WTC11 (cell line): ENCODE results near the gene IRF8. TPM values are rescaled to one million over a fixed set of nuclear protein-coding genes. Genes with fewer than 3 reads are reported as not detected.

Source experiments
- ATAC-seq: fragments of 200-7000 bp; cut with Tn5 transposase; 2 replicates; pipeline ENCODE4 v1.10.0; 2021; ENCODE audit warnings: mild to moderate bottlenecking, moderate library complexity
- CTCF ChIA-PET: fragments of 300-600 bp; sonication (Branson Sonifier 250); formaldehyde crosslinking; loops from one replicate; lab custom pipeline; 2021; ENCODE audit warnings: antibody characterized with exemption; lab: Charles Lee
- POLR2A ChIA-PET: fragments of 350-600 bp; sonication (Branson Sonifier 250); formaldehyde crosslinking; loops from one replicate; lab custom pipeline; 2021; ENCODE audit warnings: antibody characterized with exemption; lab: Charles Lee
- DNase-seq: peaks from one replicate; pipeline ENCODE4 v3.0.0; 2021; ENCODE audit warnings: low spot score
- H3K27ac Mint-ChIP-seq: 2 replicates; pipeline ENCODE4 v1.8.0; 2021; ENCODE audit warnings: mixed read lengths
- H3K27me3 Mint-ChIP-seq: 2 replicates; pipeline ENCODE4 v1.8.0; 2021; ENCODE audit warnings: low read depth, mild to moderate bottlenecking, moderate library complexity, mixed read lengths
- H3K36me3 Mint-ChIP-seq: 2 replicates; pipeline ENCODE4 v1.8.0; 2021; ENCODE audit warnings: mixed read lengths
- H3K4me1 Mint-ChIP-seq: 2 replicates; pipeline ENCODE4 v1.8.0; 2022; ENCODE audit warnings: mixed read lengths
- H3K4me3 Mint-ChIP-seq: 2 replicates; pipeline ENCODE4 v1.8.0; 2021; ENCODE audit warnings: mild to moderate bottlenecking, moderate library complexity, mixed read lengths
- H3K9me3 Mint-ChIP-seq: 2 replicates; pipeline ENCODE4 v1.8.0; 2021; ENCODE audit warnings: mixed read lengths
- FOXK1 ChIP-seq: sonication (generic); formaldehyde crosslinking; IDR thresholded peaks from 2 replicates; pipeline ENCODE4 v1.8.0; 2022; ENCODE audit warnings: mild to moderate bottlenecking, moderate library complexity, missing genetic modification reagents
- GRHL2 ChIP-seq: fragments of 250-450 bp; sonication (Bioruptor Pico); IDR thresholded peaks from 2 replicates; pipeline ENCODE4 v1.8.0; 2022; ENCODE audit warnings: mild to moderate bottlenecking, moderate library complexity; ENCODE audit not compliant: insufficient replicate concordance, severe bottlenecking
- JUN ChIP-seq: sonication (generic); formaldehyde crosslinking; IDR thresholded peaks from 2 replicates; pipeline ENCODE4 v1.8.0; 2023; ENCODE audit warnings: mild to moderate bottlenecking, missing genetic modification reagents
- MXD4 ChIP-seq: fragments of 250-450 bp; sonication (Bioruptor Pico); IDR thresholded peaks from 2 replicates; pipeline ENCODE4 v1.8.0; 2021; ENCODE audit warnings: mild to moderate bottlenecking, moderate library complexity, borderline replicate concordance
- NFYB ChIP-seq: sonication (generic); formaldehyde crosslinking; conservative IDR thresholded peaks from 2 replicates; pipeline ENCODE4 v1.8.0; 2022; ENCODE audit warnings: low read depth, missing genetic modification reagents
- PRRX2 ChIP-seq: fragments of 250-450 bp; sonication (Bioruptor Pico); IDR thresholded peaks from 2 replicates; pipeline ENCODE4 v1.8.0; 2021; ENCODE audit warnings: mild to moderate bottlenecking
- RORB ChIP-seq: fragments of 250-450 bp; sonication (Bioruptor Pico); IDR thresholded peaks from 2 replicates; pipeline ENCODE4 v1.9.0; 2021; ENCODE audit warnings: mild to moderate bottlenecking
- TCF7 ChIP-seq: sonication (generic); formaldehyde crosslinking; IDR thresholded peaks from 2 replicates; pipeline ENCODE4 v1.8.0; 2022; ENCODE audit warnings: mild to moderate bottlenecking, low read depth, missing genetic modification reagents, moderate library complexity
- TEAD4 ChIP-seq: sonication (generic); formaldehyde crosslinking; IDR thresholded peaks from 2 replicates; pipeline ENCODE4 v1.8.0; 2022; ENCODE audit warnings: mild to moderate bottlenecking, missing genetic modification reagents
- ZNF138 ChIP-seq: sonication (generic); formaldehyde crosslinking; conservative IDR thresholded peaks from 2 replicates; pipeline ENCODE4 v1.8.1; 2022; ENCODE audit warnings: mild to moderate bottlenecking, moderate library complexity, missing genetic modification reagents
- ZNF416 ChIP-seq: fragments of 250-450 bp; sonication (Bioruptor Pico); IDR thresholded peaks from 2 replicates; pipeline ENCODE4 v1.9.0; 2021; ENCODE audit warnings: mild to moderate bottlenecking, inconsistent platforms
- ZNF423 ChIP-seq: fragments of 250-450 bp; sonication (Bioruptor Pico); IDR thresholded peaks from 2 replicates; pipeline ENCODE4 v2.1.2; 2022; ENCODE audit warnings: mild to moderate bottlenecking, moderate library complexity
- total RNA-seq: library from RNA; stranded (reverse); gene quantifications from 3 replicates; pipeline ENCODE4 v1.2.3, GENCODE V29; 2021
- TF ChIP-seq, protein P1 (sequence below): sonication (generic); formaldehyde crosslinking; IDR thresholded peaks from 2 replicates; pipeline ENCODE4 v1.8.1; 2023; ENCODE audit warnings: mild to moderate bottlenecking, missing genetic modification reagents
- TF ChIP-seq, protein P2 (sequence below): sonication (generic); formaldehyde crosslinking; IDR thresholded peaks from 2 replicates; pipeline ENCODE4 v1.8.0; 2022; ENCODE audit warnings: mild to moderate bottlenecking, missing genetic modification reagents
- TF ChIP-seq, protein P3 (sequence below): fragments of 250-450 bp; sonication (Bioruptor Pico); IDR thresholded peaks from 2 replicates; pipeline ENCODE4 v2.1.2; 2022; ENCODE audit warnings: mild to moderate bottlenecking, moderate library complexity
- TF ChIP-seq, protein P4 (sequence below): sonication (generic); formaldehyde crosslinking; IDR thresholded peaks from 2 replicates; pipeline ENCODE4 v1.8.1; 2023; ENCODE audit warnings: mild to moderate bottlenecking, missing genetic modification reagents, borderline replicate concordance
- TF ChIP-seq, protein P5 (sequence below): sonication (generic); formaldehyde crosslinking; IDR thresholded peaks from 2 replicates; pipeline ENCODE4 v1.8.1; 2022; ENCODE audit warnings: low read depth, missing genetic modification reagents, borderline replicate concordance
- TF ChIP-seq, protein P6 (sequence below): fragments of 200-600 bp; IDR thresholded peaks from 2 replicates; pipeline ENCODE4 v1.8.0; 2022; ENCODE audit warnings: antibody characterized with exemption
- TF ChIP-seq, protein P7 (sequence below): sonication (generic); formaldehyde crosslinking; IDR thresholded peaks from 2 replicates; pipeline ENCODE4 v1.8.1; 2023; ENCODE audit warnings: mild to moderate bottlenecking, missing genetic modification reagents, moderate library complexity
- TF ChIP-seq, protein P8 (sequence below): sonication (generic); formaldehyde crosslinking; IDR thresholded peaks from 2 replicates; pipeline ENCODE4 v1.8.1; 2022; ENCODE audit warnings: missing genetic modification reagents, borderline replicate concordance

The IRF8 gene
- total RNA-seq, 1 experiment from 2014 or later = 1.1 TPM

DNA sequence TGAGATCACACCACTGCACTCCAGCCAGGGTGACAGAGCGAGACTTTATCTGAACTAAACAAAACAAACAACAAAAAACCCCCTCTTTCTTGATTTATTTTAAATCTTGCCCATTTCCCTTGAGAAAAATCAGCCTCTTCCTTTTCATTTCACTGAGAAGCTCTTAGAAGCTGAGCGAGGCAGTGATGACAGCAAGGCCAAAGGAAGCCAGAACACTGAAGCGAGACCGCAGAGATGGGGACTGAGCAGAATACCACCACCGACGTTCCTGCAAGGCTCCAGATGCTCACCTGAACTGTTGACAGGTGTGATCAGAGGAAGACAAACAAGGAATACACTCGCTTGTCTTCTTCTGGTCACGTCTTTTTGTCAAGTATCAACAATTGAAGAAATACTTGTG is 30.5 kb upstream of the IRF8 start:
- no peak for DNase-seq
- Mint-ChIP-seq H3K36me3 (peaks cover 15% of the 10 kb centered on the region), H3K4me1 (peaks cover 23% of the 10 kb centered on the region), H3K27me3 (peaks cover 10% of the 10 kb centered on the region; the same call in 1 of the 2 replicates), H3K9me3 (peaks cover 43% of the 10 kb centered on the region), H3K4me3 (no peak overlapping the region), H3K27ac (no peak overlapping the region)
- no peak for TF ChIP-seq GRHL2 (CRISPR knock-in tag)
- no peak for TF ChIP-seq MXD4 (CRISPR knock-in tag)
- no peak for TF ChIP-seq ZNF138 (CRISPR knock-in tag)
- no peak for TF ChIP-seq NFYB (CRISPR knock-in tag)
- TF ChIP-seq ZNF416 (CRISPR knock-in tag) = no peak
- TF ChIP-seq, protein P1, sequence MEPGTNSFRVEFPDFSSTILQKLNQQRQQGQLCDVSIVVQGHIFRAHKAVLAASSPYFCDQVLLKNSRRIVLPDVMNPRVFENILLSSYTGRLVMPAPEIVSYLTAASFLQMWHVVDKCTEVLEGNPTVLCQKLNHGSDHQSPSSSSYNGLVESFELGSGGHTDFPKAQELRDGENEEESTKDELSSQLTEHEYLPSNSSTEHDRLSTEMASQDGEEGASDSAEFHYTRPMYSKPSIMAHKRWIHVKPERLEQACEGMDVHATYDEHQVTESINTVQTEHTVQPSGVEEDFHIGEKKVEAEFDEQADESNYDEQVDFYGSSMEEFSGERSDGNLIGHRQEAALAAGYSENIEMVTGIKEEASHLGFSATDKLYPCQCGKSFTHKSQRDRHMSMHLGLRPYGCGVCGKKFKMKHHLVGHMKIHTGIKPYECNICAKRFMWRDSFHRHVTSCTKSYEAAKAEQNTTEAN (CRISPR knock-in tag) = no peak
- TF ChIP-seq, protein P2, sequence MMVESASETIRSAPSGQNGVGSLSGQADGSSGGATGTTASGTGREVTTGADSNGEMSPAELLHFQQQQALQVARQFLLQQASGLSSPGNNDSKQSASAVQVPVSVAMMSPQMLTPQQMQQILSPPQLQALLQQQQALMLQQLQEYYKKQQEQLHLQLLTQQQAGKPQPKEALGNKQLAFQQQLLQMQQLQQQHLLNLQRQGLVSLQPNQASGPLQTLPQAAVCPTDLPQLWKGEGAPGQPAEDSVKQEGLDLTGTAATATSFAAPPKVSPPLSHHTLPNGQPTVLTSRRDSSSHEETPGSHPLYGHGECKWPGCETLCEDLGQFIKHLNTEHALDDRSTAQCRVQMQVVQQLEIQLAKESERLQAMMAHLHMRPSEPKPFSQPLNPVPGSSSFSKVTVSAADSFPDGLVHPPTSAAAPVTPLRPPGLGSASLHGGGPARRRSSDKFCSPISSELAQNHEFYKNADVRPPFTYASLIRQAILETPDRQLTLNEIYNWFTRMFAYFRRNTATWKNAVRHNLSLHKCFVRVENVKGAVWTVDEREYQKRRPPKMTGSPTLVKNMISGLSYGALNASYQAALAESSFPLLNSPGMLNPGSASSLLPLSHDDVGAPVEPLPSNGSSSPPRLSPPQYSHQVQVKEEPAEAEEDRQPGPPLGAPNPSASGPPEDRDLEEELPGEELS = no peak
- POLR2A ChIA-PET = no interaction called here
- CTCF ChIA-PET = interaction anchor here (2.8 kb wide), 1 partner anchor 47 kb away, joined by 20 read pairs; no protein-coding TSS in a partner anchor
- ATAC-seq = no peak

DNA sequence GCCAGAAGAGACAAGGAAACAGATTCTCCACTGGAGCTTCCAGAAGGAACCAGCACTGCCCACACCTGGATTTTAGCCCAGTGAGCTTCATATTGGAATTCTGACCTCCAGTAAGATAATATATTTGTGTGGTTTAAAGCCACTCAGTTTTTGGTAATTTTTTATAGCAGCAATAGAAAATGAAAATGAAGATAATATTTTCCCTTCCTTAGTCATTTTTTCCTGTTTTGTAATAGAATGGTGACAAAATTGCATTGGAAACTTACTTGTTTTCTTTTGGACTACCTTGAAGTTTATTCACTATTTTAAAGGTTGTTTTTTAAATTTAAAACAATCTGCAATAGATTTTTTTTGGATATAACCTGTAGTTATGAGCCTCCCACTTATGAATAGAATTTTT is 29.8 kb upstream of the IRF8 start:
- DNase-seq = no peak
- no peak for ATAC-seq
- H3K4me1 Mint-ChIP-seq = peaks cover 23% of the 10 kb centered on the region
- peaks cover 36% of the 10 kb centered on the region for H3K9me3 Mint-ChIP-seq
- ChIA-PET POLR2A (no interaction called here), CTCF (interaction anchor here (2.8 kb wide), 1 partner anchor 48 kb away, joined by 20 read pairs; no protein-coding TSS in a partner anchor)
- H3K36me3 Mint-ChIP-seq = peaks cover 15% of the 10 kb centered on the region
- H3K4me3 Mint-ChIP-seq = no peak overlapping the region
- H3K27me3 Mint-ChIP-seq = peaks cover 10% of the 10 kb centered on the region; the same call in 1 of the 2 replicates
- no peak for TF ChIP-seq RORB (CRISPR knock-in tag)
- TF ChIP-seq, protein P3, sequence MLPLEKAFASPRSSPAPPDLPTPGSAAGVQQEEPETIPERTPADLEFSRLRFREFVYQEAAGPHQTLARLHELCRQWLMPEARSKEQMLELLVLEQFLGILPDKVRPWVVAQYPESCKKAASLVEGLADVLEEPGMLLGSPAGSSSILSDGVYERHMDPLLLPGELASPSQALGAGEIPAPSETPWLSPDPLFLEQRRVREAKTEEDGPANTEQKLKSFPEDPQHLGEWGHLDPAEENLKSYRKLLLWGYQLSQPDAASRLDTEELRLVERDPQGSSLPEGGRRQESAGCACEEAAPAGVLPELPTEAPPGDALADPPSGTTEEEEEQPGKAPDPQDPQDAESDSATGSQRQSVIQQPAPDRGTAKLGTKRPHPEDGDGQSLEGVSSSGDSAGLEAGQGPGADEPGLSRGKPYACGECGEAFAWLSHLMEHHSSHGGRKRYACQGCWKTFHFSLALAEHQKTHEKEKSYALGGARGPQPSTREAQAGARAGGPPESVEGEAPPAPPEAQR (CRISPR knock-in tag) = no peak
- no peak for TF ChIP-seq JUN (CRISPR knock-in tag)
- TF ChIP-seq, protein P4, sequence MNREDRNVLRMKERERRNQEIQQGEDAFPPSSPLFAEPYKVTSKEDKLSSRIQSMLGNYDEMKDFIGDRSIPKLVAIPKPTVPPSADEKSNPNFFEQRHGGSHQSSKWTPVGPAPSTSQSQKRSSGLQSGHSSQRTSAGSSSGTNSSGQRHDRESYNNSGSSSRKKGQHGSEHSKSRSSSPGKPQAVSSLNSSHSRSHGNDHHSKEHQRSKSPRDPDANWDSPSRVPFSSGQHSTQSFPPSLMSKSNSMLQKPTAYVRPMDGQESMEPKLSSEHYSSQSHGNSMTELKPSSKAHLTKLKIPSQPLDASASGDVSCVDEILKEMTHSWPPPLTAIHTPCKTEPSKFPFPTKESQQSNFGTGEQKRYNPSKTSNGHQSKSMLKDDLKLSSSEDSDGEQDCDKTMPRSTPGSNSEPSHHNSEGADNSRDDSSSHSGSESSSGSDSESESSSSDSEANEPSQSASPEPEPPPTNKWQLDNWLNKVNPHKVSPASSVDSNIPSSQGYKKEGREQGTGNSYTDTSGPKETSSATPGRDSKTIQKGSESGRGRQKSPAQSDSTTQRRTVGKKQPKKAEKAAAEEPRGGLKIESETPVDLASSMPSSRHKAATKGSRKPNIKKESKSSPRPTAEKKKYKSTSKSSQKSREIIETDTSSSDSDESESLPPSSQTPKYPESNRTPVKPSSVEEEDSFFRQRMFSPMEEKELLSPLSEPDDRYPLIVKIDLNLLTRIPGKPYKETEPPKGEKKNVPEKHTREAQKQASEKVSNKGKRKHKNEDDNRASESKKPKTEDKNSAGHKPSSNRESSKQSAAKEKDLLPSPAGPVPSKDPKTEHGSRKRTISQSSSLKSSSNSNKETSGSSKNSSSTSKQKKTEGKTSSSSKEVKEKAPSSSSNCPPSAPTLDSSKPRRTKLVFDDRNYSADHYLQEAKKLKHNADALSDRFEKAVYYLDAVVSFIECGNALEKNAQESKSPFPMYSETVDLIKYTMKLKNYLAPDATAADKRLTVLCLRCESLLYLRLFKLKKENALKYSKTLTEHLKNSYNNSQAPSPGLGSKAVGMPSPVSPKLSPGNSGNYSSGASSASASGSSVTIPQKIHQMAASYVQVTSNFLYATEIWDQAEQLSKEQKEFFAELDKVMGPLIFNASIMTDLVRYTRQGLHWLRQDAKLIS (CRISPR knock-in tag) = no peak
- TF ChIP-seq FOXK1 (CRISPR knock-in tag) = no peak
- TF ChIP-seq, protein P5, sequence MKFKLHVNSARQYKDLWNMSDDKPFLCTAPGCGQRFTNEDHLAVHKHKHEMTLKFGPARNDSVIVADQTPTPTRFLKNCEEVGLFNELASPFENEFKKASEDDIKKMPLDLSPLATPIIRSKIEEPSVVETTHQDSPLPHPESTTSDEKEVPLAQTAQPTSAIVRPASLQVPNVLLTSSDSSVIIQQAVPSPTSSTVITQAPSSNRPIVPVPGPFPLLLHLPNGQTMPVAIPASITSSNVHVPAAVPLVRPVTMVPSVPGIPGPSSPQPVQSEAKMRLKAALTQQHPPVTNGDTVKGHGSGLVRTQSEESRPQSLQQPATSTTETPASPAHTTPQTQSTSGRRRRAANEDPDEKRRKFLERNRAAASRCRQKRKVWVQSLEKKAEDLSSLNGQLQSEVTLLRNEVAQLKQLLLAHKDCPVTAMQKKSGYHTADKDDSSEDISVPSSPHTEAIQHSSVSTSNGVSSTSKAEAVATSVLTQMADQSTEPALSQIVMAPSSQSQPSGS = no peak
- no peak for TF ChIP-seq PRRX2 (CRISPR knock-in tag)
- TF ChIP-seq, protein P6, sequence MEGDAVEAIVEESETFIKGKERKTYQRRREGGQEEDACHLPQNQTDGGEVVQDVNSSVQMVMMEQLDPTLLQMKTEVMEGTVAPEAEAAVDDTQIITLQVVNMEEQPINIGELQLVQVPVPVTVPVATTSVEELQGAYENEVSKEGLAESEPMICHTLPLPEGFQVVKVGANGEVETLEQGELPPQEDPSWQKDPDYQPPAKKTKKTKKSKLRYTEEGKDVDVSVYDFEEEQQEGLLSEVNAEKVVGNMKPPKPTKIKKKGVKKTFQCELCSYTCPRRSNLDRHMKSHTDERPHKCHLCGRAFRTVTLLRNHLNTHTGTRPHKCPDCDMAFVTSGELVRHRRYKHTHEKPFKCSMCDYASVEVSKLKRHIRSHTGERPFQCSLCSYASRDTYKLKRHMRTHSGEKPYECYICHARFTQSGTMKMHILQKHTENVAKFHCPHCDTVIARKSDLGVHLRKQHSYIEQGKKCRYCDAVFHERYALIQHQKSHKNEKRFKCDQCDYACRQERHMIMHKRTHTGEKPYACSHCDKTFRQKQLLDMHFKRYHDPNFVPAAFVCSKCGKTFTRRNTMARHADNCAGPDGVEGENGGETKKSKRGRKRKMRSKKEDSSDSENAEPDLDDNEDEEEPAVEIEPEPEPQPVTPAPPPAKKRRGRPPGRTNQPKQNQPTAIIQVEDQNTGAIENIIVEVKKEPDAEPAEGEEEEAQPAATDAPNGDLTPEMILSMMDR = no peak
- TF ChIP-seq TEAD4 (CRISPR knock-in tag) = no peak
- TF ChIP-seq, protein P7, sequence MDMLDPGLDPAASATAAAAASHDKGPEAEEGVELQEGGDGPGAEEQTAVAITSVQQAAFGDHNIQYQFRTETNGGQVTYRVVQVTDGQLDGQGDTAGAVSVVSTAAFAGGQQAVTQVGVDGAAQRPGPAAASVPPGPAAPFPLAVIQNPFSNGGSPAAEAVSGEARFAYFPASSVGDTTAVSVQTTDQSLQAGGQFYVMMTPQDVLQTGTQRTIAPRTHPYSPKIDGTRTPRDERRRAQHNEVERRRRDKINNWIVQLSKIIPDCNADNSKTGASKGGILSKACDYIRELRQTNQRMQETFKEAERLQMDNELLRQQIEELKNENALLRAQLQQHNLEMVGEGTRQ (CRISPR knock-in tag) = no peak
- TF ChIP-seq, protein P8, sequence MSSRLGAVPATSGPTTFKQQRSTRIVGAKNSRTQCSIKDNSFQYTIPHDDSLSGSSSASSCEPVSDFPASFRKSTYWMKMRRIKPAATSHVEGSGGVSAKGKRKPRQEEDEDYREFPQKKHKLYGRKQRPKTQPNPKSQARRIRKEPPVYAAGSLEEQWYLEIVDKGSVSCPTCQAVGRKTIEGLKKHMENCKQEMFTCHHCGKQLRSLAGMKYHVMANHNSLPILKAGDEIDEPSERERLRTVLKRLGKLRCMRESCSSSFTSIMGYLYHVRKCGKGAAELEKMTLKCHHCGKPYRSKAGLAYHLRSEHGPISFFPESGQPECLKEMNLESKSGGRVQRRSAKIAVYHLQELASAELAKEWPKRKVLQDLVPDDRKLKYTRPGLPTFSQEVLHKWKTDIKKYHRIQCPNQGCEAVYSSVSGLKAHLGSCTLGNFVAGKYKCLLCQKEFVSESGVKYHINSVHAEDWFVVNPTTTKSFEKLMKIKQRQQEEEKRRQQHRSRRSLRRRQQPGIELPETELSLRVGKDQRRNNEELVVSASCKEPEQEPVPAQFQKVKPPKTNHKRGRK = no peak
- no peak for TF ChIP-seq TCF7
- no peak for TF ChIP-seq ZNF423 (CRISPR knock-in tag)
- H3K27ac Mint-ChIP-seq = no peak overlapping the region
